ENCODE data around the gene ZNF827. TPM values are rescaled to one million over a fixed set of nuclear protein-coding genes. Genes with fewer than 3 reads are reported as not detected.

The ZNF827 gene
- total and polyA plus RNA-seq, 2 experiments from 2014 or later: 7.8 to 17.5 TPM

GRCh38 chr4:145735827-145736226, 202.8 kb downstream of the ZNF827 start:
- no peaks in the 10 kb centered on the region for H4K20me1 ChIP-seq (ENCODE audit: insufficient read depth, poor library complexity, severe bottlenecking)
- H3K4me2 ChIP-seq: peak overlapping the region; percentile 9
- DNase-seq (ENCODE audit: low spot score): no peak
- 64% methylated on average over 4 of the region's 4 CpGs for WGBS (ENCODE audit: low lambda C conversion rate, missing lambda C conversion rate)
- H3K79me2 ChIP-seq: no peaks in the 10 kb centered on the region
- no peaks in the 10 kb centered on the region for H3K9me3 ChIP-seq (ENCODE audit: low read depth)
- TF ChIP-seq EZH2phosphoT487 (IDR thresholded peaks at IDR 0.05; ENCODE audit: low read depth, severe bottlenecking, unreplicated experiment) (no peak), CTCF (IDR thresholded peaks at IDR 0.05; ENCODE audit: poor library complexity) (no peak), EZH2 (IDR thresholded peaks at IDR 0.05; ENCODE audit: borderline replicate concordance) (no peak)
- H2AFZ ChIP-seq: no peak overlapping the region
- H3K4me1 ChIP-seq (ENCODE audit: insufficient read depth): peaks cover 35% of the 10 kb centered on the region
- no peaks in the 10 kb centered on the region for H3K27me3 ChIP-seq
- H3K4me3 ChIP-seq: no peak overlapping the region
- peak overlapping the region; percentile 99 for H3K27ac ChIP-seq
- H3K36me3 ChIP-seq (replicated peaks; ENCODE audit: insufficient read depth, low read depth): no peaks in the 10 kb centered on the region
- H3K9me2 ChIP-seq (replicated peaks; ENCODE audit: insufficient read depth): no peaks in the 10 kb centered on the region

DNA sequence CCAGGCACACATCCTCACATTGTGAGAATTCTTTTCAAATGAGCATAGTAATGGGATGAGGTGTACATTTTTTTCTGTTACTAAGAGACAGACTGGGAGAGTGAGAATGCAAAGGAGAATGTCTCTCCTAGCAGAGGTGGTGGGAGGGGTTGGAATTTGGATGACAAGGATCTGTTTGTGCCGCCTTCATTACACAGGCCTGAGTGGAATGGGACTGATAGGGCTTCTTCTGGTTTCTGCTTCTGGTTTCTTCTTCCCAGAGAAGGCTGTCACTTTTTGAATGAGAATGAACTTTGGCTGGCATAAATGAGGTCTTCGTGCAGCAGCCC, 203.3 kb downstream of the ZNF827 start:
- no peaks in the 10 kb centered on the region for H3K36me3 ChIP-seq (replicated peaks; ENCODE audit: insufficient read depth, low read depth)
- peak; percentile 75 for DNase-seq (ENCODE audit: low spot score)
- TF ChIP-seq CTCF (IDR thresholded peaks at IDR 0.05; ENCODE audit: poor library complexity): no peak
- no peak for TF ChIP-seq EZH2phosphoT487 (IDR thresholded peaks at IDR 0.05; ENCODE audit: low read depth, severe bottlenecking, unreplicated experiment)
- TF ChIP-seq EZH2 (IDR thresholded peaks at IDR 0.05; ENCODE audit: borderline replicate concordance): no peak
- H3K4me2 ChIP-seq: peak overlapping the region; percentile 80
- H3K4me3 ChIP-seq: no peak overlapping the region
- peaks cover 40% of the 10 kb centered on the region for H3K4me1 ChIP-seq (ENCODE audit: insufficient read depth)
- H3K79me2 ChIP-seq: no peaks in the 10 kb centered on the region
- peak overlapping the region; percentile 99 for H3K27ac ChIP-seq
- no peaks in the 10 kb centered on the region for H3K27me3 ChIP-seq
- 48% methylated on average over 2 of the region's 2 CpGs for WGBS (ENCODE audit: low lambda C conversion rate, missing lambda C conversion rate)
- H4K20me1 ChIP-seq (ENCODE audit: insufficient read depth, poor library complexity, severe bottlenecking): no peaks in the 10 kb centered on the region
- H2AFZ ChIP-seq: no peak overlapping the region
- no peaks in the 10 kb centered on the region for H3K9me3 ChIP-seq (ENCODE audit: low read depth)
- no peaks in the 10 kb centered on the region for H3K9me2 ChIP-seq (replicated peaks; ENCODE audit: insufficient read depth)

- WGBS (ENCODE audit: low lambda C conversion rate, missing lambda C conversion rate): 37% methylated on average over 14 of the region's 14 CpGs
- H3K4me2 ChIP-seq: peak overlapping the region; percentile 80
- H3K27me3 ChIP-seq: no peaks in the 10 kb centered on the region
- no peak overlapping the region for H3K4me3 ChIP-seq
- no peak for TF ChIP-seq EZH2phosphoT487 (IDR thresholded peaks at IDR 0.05; ENCODE audit: low read depth, severe bottlenecking, unreplicated experiment)
- no peak for TF ChIP-seq EZH2 (IDR thresholded peaks at IDR 0.05; ENCODE audit: borderline replicate concordance)
- no peak for TF ChIP-seq CTCF (IDR thresholded peaks at IDR 0.05; ENCODE audit: poor library complexity)
- H2AFZ ChIP-seq: peak overlapping the region; percentile 34
- peak overlapping the region; percentile 99 for H3K27ac ChIP-seq
- no peaks in the 10 kb centered on the region for H3K9me3 ChIP-seq (ENCODE audit: low read depth)
- H3K4me1 ChIP-seq (ENCODE audit: insufficient read depth): peaks cover 40% of the 10 kb centered on the region
- H3K79me2 ChIP-seq: no peaks in the 10 kb centered on the region
- no peaks in the 10 kb centered on the region for H4K20me1 ChIP-seq (ENCODE audit: insufficient read depth, poor library complexity, severe bottlenecking)
- DNase-seq (ENCODE audit: low spot score): peak; percentile 82
- no peaks in the 10 kb centered on the region for H3K9me2 ChIP-seq (replicated peaks; ENCODE audit: insufficient read depth)
- no peaks in the 10 kb centered on the region for H3K36me3 ChIP-seq (replicated peaks; ENCODE audit: insufficient read depth, low read depth)
These were observed 203.9 kb downstream of the ZNF827 start for GRCh38 chr4:145734576-145735346.
